ENCODE data around the gene DCAF4.

DCAF4 gene

GRCh38 chr14:72978856-72979255 is 52.6 kb downstream of the DCAF4 start:
- ChIA-PET CTCF (interaction anchor here (1.7 kb wide), 1 partner anchor 30 kb away, joined by 6 read pairs; no protein-coding TSS in a partner anchor), POLR2A (interaction anchor here (0.7 kb wide), 1 partner anchor 12 kb away, joined by 4 read pairs; no protein-coding TSS in a partner anchor)
- no peak for DNase-seq (ENCODE audit: extremely low spot score)
- no peak for TF ChIP-seq CTCF (IDR thresholded peaks at IDR 0.05; ENCODE audit: control extremely low read depth, extremely low read depth, low read depth, missing control alignments)

- TF ChIP-seq CTCF (IDR thresholded peaks at IDR 0.05; ENCODE audit: control extremely low read depth, extremely low read depth, low read depth, missing control alignments), result no peak
- ChIA-PET POLR2A (no interaction called here), CTCF (no interaction called here)
- no peak for DNase-seq (ENCODE audit: extremely low spot score)
These were observed 54.6 kb downstream of the DCAF4 start for GRCh38 chr14:72980863-72981262.

- TF ChIP-seq CTCF (IDR thresholded peaks at IDR 0.05; ENCODE audit: control extremely low read depth, extremely low read depth, low read depth, missing control alignments), result no peak
- no peak for DNase-seq (ENCODE audit: extremely low spot score)
- POLR2A ChIA-PET, result no interaction called here
- CTCF ChIA-PET, result no interaction called here
These were observed 56.0 kb downstream of the DCAF4 start for GRCh38 chr14:72982146-72982708.

GRCh38 chr14:72986214-72986613 is 60.0 kb downstream of the DCAF4 start:
- TF ChIP-seq CTCF (IDR thresholded peaks at IDR 0.05; ENCODE audit: control extremely low read depth, extremely low read depth, low read depth, missing control alignments), result no peak
- POLR2A ChIA-PET, result no interaction called here
- CTCF ChIA-PET, result interaction anchor here (1.0 to 1.4 kb wide), 2 partner anchors 11 to 14 kb away, joined by 3 to 4 read pairs; no protein-coding TSS in a partner anchor
- DNase-seq (ENCODE audit: extremely low spot score), result no peak

- TF ChIP-seq CTCF (IDR thresholded peaks at IDR 0.05; ENCODE audit: control extremely low read depth, extremely low read depth, low read depth, missing control alignments), result no peak
- CTCF ChIA-PET, result interaction anchor here (0.8 to 1.0 kb wide), 2 partner anchors 10 to 13 kb away, joined by 3 read pairs; no protein-coding TSS in a partner anchor
- POLR2A ChIA-PET, result no interaction called here
- no peak for DNase-seq (ENCODE audit: extremely low spot score)
These were observed 60.6 kb downstream of the DCAF4 start for GRCh38 chr14:72986857-72987256.

- ChIA-PET CTCF (interaction anchor here (0.6 kb wide), 1 partner anchor 12 kb away, joined by 3 read pairs; no protein-coding TSS in a partner anchor), POLR2A (interaction anchor here (0.6 kb wide), 1 partner anchor 11 kb away, joined by 4 read pairs; no protein-coding TSS in a partner anchor)
- DNase-seq (ENCODE audit: extremely low spot score), result no peak
- TF ChIP-seq CTCF (IDR thresholded peaks at IDR 0.05; ENCODE audit: control extremely low read depth, extremely low read depth, low read depth, missing control alignments), result no peak
These were observed 63.9 kb downstream of the DCAF4 start for GRCh38 chr14:72990171-72990570.
